GM18519 (cell line): ENCODE results near the gene SRMS.

Experiments used
- ATAC-seq: cut with Tn5 transposase; IDR thresholded peaks from one replicate; pipeline ENCODE4 v1.9.1; 2021; ENCODE audit warnings: mild to moderate bottlenecking, moderate library complexity; ENCODE audit not compliant: unreplicated experiment, low FRiP score

SRMS gene

GRCh38 chr20:63542031-63542559 lies 5.5 kb downstream of the SRMS start:
- no peak for ATAC-seq

- no peak for ATAC-seq
Observed at GRCh38 chr20:63541371-63541770, 6.2 kb downstream of the SRMS start.

GRCh38 chr20:63540417-63541186 lies 6.9 kb downstream of the SRMS start:
- ATAC-seq: no peak

- ATAC-seq: no peak
Observed at GRCh38 chr20:63539441-63540370, 7.8 kb downstream of the SRMS start.

- no peak for ATAC-seq
Observed at GRCh38 chr20:63539092-63539430, 8.5 kb downstream of the SRMS start.

GRCh38 chr20:63538204-63539091 lies 9.1 kb downstream of the SRMS start:
- no peak for ATAC-seq

- peak; percentile 63 for ATAC-seq
Observed at GRCh38 chr20:63537525-63538203, 9.9 kb downstream of the SRMS start.

GRCh38 chr20:63536997-63537524 lies 10.5 kb downstream of the SRMS start, which contains the start of gene PTK6:
Gene PTK6 (minus strand): TSS chr20:63537376. CDS start chr20:63537314, 62 bp downstream.
- ATAC-seq: no peak

- no peak for ATAC-seq
Observed at GRCh38 chr20:63536241-63536977, 11.1 kb downstream of the SRMS start.

- no peak for ATAC-seq
Observed at GRCh38 chr20:63534831-63535651, 12.5 kb downstream of the SRMS start.

- ATAC-seq: no peak
Observed at GRCh38 chr20:63534427-63534830, 13.1 kb downstream of the SRMS start.

GRCh38 chr20:63533871-63534393 lies 13.6 kb downstream of the SRMS start:
- no peak for ATAC-seq

- no peak for ATAC-seq
Observed at GRCh38 chr20:63533388-63533787, 14.2 kb downstream of the SRMS start.

GRCh38 chr20:63532449-63532971 lies 15.0 kb downstream of the SRMS start:
- no peak for ATAC-seq

GRCh38 chr20:63531686-63532448 lies 15.7 kb downstream of the SRMS start:
- no peak for ATAC-seq

- no peak for ATAC-seq
Observed at GRCh38 chr20:63530788-63531160, 16.8 kb downstream of the SRMS start.
